Measurements from ENCODE around the gene BCAS3.
"Not testable (repeated sequence)": the region's sequence is repeated elsewhere in the genome, so short reads cannot be mapped to it uniquely, and the experiment has no call there.

BCAS3 gene

GRCh38 chr17:60677308-60678117 is at the start of gene BCAS3:
Gene BCAS3 (plus strand): TSS chr17:60677851.
- DNase-seq: peak; percentile 92 to 98

GRCh38 chr17:60628252-60628889 is 49.3 kb upstream of the BCAS3 start:
- DNase-seq: no peak

GRCh38 chr17:60629120-60629519 is 48.5 kb upstream of the BCAS3 start:
- DNase-seq: no peak

DNA sequence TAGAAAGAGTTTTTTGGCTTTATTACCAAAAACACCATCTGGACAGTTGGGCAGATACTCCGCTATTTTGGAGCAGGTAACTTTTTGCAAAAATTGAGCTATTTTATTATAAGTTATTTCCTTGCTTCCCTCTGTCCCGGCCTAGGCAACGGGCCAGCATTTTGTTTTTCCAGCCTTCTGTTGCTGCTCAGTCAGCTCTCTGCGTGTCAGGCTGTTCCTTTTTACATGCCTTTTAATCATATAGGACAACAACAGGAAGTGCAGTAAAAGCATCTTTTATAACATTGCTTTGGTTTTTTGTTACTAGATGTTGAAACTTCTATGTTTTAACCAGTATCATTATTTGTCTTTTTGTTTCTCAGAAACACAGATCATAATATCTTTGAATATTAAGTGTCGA is 47.3 kb upstream of the BCAS3 start:
- peak; percentile 62 to 76 for DNase-seq

DNA sequence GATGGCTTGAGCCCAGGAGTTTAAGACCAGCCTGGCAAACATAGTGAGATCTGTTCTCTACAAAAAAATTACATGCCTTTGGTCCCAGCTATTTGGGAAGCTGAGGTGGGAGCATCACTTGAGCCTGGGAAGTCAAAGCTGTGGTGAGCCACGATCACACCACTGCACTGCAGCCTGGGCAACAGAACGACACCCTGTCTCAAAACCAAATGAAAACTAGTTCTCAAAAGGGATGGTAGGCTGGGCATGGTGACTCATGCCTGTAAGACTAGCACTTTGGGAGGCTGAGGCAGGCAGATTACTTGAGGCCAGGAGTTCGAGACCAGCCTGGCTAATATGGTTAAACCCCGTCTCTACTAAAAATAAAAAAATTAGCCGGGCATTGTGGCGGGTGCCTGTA is 46.5 kb upstream of the BCAS3 start:
- no peak for DNase-seq

- no peak for DNase-seq
Measured at GRCh38 chr17:60637683-60638082, 40.0 kb upstream of the BCAS3 start.

DNA sequence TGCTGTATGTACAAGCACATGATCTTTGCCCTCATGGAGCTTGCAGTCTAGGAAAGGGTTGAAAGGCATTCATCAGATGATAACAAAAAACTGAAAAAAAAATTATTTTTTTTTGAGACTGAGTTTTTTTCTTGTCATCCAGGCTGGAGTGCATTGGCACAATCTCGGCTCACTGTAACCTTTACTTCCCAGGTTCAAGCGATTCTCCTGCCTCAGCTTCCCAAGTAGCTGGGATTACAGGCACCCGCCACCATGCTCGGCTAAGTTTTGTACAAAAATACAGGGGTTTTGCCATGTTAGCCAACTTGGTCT is 38.7 kb upstream of the BCAS3 start:
- DNase-seq: no peak

DNA sequence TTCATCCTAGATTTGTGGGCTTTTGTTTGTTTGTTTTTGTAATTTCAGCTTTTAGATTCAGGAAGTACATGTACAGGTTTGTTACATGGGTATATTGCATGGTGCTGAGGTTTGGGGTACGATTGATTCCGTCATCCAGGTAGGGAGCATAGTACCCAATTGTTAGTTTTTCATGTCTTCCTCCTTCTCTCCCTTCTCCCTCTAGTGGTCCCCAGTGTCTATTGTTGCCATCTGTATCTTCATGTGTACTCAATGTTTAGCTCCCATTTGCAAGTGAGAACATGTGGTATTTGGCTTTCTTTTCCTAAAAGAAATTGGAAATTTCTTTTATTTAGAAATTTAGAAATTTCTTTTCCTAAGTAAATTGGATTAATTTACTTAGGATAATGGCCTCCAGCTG is 37.1 kb upstream of the BCAS3 start:
- peak in 1 of 2 experiments; percentile 6 for DNase-seq

GRCh38 chr17:60641126-60641525 is 36.5 kb upstream of the BCAS3 start:
- DNase-seq: no peak

DNA sequence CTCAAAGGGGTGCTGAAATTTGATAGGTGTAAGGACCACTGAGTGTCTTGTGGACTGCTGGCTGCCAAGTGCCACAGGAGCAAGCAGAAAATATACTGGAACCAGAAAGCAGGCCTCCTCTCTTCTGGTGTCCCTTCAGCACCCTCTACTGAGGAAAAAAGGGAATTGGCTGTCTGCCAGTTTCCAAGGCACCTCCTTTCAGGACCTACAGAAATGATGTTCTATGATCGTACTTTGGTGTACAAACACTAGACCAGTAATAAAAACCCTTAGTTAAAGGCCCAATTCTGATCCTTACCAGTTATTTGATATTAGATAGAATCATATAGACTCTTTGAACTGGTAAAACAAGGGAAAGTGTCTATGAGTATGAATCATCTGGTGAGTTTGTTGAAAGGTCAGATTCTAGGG is 35.8 kb upstream of the BCAS3 start:
- DNase-seq: peak; percentile 81 to 87

- DNase-seq: no peak
Measured at GRCh38 chr17:60645918-60646523, 31.6 kb upstream of the BCAS3 start.

DNA sequence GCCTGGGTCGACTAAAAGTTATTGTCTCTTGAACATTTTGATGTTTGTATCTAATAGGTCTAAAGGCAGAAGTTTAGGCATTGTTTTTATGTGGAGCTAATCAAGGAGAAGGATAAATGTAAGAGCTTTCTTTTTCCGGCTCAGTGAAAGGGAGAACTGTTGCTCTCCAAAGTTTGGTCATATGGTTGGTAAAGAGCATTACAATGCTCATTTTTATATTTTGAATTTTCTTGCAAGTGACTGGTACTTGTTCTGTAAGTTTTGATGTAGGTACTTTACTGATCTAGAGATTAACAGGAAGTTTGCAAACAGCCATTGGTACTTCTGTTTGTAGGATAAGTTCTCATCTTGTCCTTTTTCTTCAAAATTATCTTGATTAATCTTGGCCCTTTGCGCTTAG is 30.9 kb upstream of the BCAS3 start:
- DNase-seq: no peak

GRCh38 chr17:60647705-60648104 is 29.9 kb upstream of the BCAS3 start:
- DNase-seq: no peak

GRCh38 chr17:60652454-60653247 is 25.0 kb upstream of the BCAS3 start:
- no peak for DNase-seq

- DNase-seq: no peak
Measured at GRCh38 chr17:60653569-60653968, 24.1 kb upstream of the BCAS3 start.

DNA sequence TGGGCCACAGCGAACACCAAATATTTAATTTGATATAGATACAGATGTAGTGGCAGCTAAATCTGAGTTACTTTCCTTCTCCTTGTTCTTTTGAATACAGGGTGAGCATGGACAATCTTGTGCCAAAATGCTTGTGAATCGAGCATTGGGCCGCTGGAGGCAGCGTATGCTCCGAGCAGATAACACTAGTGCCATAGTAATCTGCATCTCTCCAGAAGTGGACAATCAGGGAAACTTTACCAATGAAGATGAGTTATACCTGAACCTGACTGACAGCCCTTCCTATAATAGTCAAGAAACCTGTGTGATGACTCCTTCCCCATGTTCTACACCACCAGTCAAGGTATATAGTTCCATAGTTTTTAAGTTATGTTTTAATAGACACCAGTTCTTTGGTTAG is 21.2 kb upstream of the BCAS3 start:
- DNase-seq: no peak

- DNase-seq: no peak
Measured at GRCh38 chr17:60659156-60659555, 18.5 kb upstream of the BCAS3 start.

DNA sequence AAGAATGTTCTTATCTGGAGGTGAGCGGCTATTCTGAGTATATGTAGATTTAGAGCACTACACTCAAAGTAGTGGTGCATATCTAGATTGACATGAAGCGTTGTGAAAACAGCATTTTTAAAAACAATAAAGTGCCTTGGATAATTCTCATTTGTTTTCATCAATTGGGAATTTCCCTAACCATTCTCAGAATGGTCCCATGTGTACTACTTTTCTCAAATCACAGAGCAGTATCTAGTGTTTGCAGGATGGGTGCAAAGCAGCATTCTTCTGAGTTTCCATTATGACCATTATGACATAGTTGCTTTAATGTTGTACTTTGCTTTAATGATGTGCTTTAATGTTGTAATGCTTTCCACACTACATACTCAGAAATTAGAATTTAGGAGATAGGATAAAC is 16.2 kb upstream of the BCAS3 start:
- no peak for DNase-seq

GRCh38 chr17:60664022-60664421 is 13.6 kb upstream of the BCAS3 start:
- no peak for DNase-seq

DNA sequence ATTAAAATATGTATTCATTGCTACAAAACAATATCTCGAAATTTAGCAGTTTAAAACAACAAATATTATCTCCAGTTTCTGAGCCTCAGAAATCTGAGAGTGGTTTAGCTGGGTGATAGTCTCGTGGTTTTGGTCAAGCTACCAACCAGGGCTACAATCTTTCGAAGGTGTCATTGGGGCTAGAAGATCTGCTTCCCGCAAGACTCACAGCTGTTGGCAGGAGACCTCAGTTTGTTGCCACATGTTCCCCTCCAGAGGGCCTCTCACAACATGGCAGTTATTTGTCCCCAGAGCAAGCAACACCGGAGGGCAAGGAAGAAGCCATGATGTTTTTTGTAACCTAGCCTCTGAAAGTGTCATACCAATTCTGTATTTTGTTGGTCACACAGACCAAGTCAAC is 12.0 kb upstream of the BCAS3 start:
- DNase-seq: no peak

DNA sequence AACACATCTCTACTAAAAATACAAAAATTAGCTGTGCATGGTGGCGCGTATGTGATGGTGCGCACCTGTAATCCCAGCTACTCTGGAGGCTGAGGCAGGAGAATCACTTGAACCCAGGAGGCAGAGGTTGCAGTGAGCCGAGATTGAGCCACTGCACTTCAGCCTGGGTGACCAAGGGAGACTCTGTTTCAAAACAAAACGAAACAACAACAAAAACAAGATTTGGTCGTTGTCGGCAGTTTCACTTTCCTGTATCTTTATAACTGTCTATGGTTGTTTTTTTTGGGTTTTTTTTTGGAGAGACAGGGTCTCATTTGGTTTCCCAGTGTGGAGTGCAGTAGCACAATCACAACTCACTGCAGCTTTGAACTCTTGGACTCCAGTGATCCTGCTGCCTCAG is 8.9 kb upstream of the BCAS3 start:
- not testable (repeated sequence) for DNase-seq

DNA sequence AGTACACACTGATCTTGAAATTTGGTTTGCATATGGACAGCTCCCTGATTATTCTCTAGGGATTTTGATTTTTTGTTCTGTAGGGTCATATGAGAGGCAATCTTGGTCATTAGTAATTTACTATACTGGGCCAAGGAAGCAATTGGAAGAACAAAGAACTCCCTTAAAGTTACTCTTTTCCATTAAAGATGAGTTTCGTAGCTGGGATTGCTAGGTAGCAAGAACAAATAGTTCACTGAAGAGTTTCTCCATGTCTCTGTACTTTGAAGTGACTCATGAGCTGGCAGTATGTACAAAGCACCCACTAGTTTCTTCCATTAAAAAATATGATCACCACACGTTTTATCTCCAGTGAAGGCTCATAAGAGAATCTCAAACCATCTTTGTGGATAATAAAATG is 6.2 kb upstream of the BCAS3 start:
- no peak for DNase-seq

DNA sequence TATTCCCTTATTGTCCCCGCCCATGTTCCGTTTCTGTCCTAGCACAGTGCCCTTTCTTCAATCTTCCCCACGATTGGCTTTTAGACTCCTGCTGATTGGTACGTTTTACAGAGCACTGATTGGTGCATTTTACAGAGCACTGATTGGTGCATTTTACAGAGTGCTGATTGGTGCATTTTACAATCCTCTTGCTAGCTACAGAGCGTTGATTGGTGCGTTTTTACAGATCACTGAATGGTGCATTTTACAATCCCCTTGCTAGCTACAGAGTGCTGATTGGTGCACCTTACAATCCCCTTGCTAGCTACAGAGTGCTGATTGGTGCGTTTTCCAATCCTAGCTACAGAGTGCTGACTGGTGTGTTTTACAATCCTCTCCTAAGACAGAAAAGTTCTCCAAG is 3.0 kb upstream of the BCAS3 start:
- DNase-seq: not testable (repeated sequence)

DNA sequence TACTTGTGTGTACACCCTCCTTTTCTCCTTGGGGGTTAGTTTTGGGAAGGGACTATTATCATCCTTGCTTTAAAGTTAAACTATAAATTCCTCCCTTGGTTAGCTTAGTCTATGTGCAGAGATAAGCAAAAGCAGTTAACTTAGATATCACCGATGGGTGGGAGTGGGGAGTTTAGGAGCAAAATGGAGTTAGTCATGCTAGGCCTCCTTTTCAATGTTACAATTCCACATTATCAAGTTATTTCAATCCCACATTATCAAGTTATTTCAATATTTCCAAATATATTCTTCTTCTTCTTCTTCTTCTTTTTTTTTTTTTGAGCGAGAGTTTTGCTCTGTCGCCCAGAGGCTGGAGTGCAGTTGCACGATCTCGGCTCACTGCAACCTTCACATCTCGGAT is 1.7 kb upstream of the BCAS3 start:
- DNase-seq: no peak

Data from NCI-H446 (cell line).